Mesodermal cell (in vitro differentiated cells): Measurements from ENCODE around the gene PTGDR2.

Experiments
- H3K27ac ChIP-seq: 2 replicates; pipeline ENCODE4 v1.7.0; 2013; ENCODE audit warnings: mild to moderate bottlenecking, low read depth, low read length, moderate library complexity; ENCODE audit not compliant: severe bottlenecking
- H3K36me3 ChIP-seq: 2 replicates; pipeline ENCODE4 v1.7.1; 2013; ENCODE audit warnings: mild to moderate bottlenecking, low read length, moderate library complexity; ENCODE audit not compliant: control insufficient read depth, insufficient read depth
- H3K4me1 ChIP-seq: one replicate; pipeline ENCODE4 v1.7.1; 2013; ENCODE audit warnings: mild to moderate bottlenecking, low read length; ENCODE audit not compliant: insufficient read depth, control insufficient read depth, poor library complexity, severe bottlenecking
- H3K4me3 ChIP-seq: 2 replicates; pipeline ENCODE4 v1.7.0; 2013; ENCODE audit warnings: low read length, control low read depth, mild to moderate bottlenecking; ENCODE audit not compliant: insufficient read depth, poor library complexity, severe bottlenecking; ENCODE audit errors: extremely low read depth
- H3K9me3 ChIP-seq: 2 replicates; pipeline ENCODE4 v1.7.1; 2013; ENCODE audit warnings: mild to moderate bottlenecking, low read length, moderate library complexity; ENCODE audit not compliant: control insufficient read depth
- WGBS, 2 experiments: methylation state at CpG; one replicate each; pipeline ENCODE4 v1.1.5; 2013; ENCODE audit warnings: missing lambda C conversion rate in 2 of 2; ENCODE audit not compliant: insufficient coverage in 2 of 2; 5-methylcytosine and 5-hydroxymethylcytosine counted together

Gene PTGDR2

GRCh38 chr11:60864856-60865513 lies 9.2 kb upstream of the PTGDR2 start:
- Histone ChIP-seq H3K9me3 (no peaks in the 10 kb centered on the region), H3K4me3 (no peak overlapping the region), H3K36me3 (no peaks in the 10 kb centered on the region), H3K4me1 (no peaks in the 10 kb centered on the region), H3K27ac (no peak overlapping the region)
- WGBS, 2 experiments = 90 to 93% methylated on average over 7 of the region's 7 CpGs

GRCh38 chr11:60863550-60864521 lies 8.1 kb upstream of the PTGDR2 start:
- no peak overlapping the region for H3K4me3 ChIP-seq
- H3K9me3 ChIP-seq = no peaks in the 10 kb centered on the region
- WGBS, 2 experiments = 88 to 94% methylated on average over 13 to 14 of the region's 16 CpGs
- H3K27ac ChIP-seq = peak overlapping the region; percentile 41
- H3K36me3 ChIP-seq = no peaks in the 10 kb centered on the region
- H3K4me1 ChIP-seq = peaks cover 1% of the 10 kb centered on the region

DNA sequence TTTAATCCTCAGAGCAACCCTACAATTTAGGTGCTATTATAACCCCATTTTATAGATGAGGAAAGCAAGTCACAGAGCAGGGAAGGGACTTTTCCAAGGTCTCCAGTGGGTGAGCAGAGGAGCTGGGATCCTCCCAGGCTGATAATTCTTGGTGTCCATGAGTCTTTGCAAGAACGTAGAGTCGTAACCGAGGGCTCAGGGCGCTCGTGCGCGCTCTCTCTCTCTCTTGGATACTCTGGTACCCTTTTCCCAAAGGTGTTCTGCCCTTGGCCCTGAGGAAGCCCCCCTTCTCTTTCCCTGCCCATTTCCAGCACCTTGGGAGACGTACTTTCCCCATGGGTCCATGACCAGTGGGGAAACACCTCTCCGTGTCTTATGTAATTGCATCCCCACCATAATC lies 6.4 kb upstream of the PTGDR2 start:
- H3K27ac ChIP-seq = no peak overlapping the region
- no peak overlapping the region for H3K4me3 ChIP-seq
- peaks cover 5% of the 10 kb centered on the region for H3K4me1 ChIP-seq
- no peaks in the 10 kb centered on the region for H3K36me3 ChIP-seq
- WGBS, 2 experiments = 95 to 96% methylated on average over 7 to 9 of the region's 9 CpGs
- H3K9me3 ChIP-seq = no peaks in the 10 kb centered on the region

GRCh38 chr11:60860943-60861342 lies 5.2 kb upstream of the PTGDR2 start:
- no peaks in the 10 kb centered on the region for H3K36me3 ChIP-seq
- H3K9me3 ChIP-seq = no peaks in the 10 kb centered on the region
- 82 to 87% methylated on average over 6 to 7 of the region's 7 CpGs for WGBS, 2 experiments
- peaks cover 5% of the 10 kb centered on the region for H3K4me1 ChIP-seq
- H3K27ac ChIP-seq = no peak overlapping the region
- H3K4me3 ChIP-seq = no peak overlapping the region

- no peaks in the 10 kb centered on the region for H3K36me3 ChIP-seq
- 92 to 94% methylated on average over 14 of the region's 15 CpGs for WGBS, 2 experiments
- peaks cover 10% of the 10 kb centered on the region for H3K4me1 ChIP-seq
- no peak overlapping the region for H3K27ac ChIP-seq
- H3K9me3 ChIP-seq = no peaks in the 10 kb centered on the region
- no peak overlapping the region for H3K4me3 ChIP-seq
Measured at GRCh38 chr11:60859616-60860250, 4.0 kb upstream of the PTGDR2 start.

DNA sequence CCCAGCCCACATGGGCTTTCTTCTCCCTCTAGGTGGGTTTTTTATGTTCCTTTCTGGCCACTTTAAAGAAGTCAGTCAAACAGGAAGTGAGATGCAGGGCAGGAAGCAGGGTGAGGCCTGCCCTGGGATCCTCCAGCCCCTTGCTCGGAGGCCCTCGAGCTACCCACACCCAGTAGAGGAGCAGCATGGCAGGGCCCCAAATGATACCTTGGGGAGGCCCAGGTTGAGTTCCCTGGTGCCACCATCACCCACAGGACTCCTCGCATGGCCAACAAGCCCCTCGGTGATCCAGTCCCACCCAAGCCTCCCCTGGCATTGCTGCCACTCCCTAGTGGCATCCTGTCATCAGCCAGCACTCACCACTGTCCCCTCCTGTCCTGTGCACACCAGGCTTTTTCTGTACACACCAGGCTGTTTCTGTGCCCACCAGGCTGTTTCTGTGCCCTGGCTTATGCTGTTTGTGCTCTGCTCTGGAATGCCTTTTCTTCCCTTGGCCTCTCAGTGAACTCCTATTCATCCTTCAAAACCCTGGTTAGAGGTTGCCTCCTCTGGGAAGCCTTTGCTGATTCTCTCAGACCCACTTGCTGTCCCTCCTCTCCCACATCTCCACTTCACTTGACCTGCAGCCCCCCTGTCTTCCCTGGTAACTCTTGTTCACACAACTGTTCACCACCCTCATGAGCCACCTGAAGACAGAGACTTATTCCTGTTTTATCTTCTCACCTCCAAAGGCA lies 3.1 kb upstream of the PTGDR2 start:
- H3K4me3 ChIP-seq = no peak overlapping the region
- no peaks in the 10 kb centered on the region for H3K36me3 ChIP-seq
- peaks cover 10% of the 10 kb centered on the region for H3K4me1 ChIP-seq
- H3K9me3 ChIP-seq = no peaks in the 10 kb centered on the region
- H3K27ac ChIP-seq = no peak overlapping the region
- WGBS, 2 experiments = 83 to 97% methylated on average over 2 to 4 of the region's 4 CpGs

DNA sequence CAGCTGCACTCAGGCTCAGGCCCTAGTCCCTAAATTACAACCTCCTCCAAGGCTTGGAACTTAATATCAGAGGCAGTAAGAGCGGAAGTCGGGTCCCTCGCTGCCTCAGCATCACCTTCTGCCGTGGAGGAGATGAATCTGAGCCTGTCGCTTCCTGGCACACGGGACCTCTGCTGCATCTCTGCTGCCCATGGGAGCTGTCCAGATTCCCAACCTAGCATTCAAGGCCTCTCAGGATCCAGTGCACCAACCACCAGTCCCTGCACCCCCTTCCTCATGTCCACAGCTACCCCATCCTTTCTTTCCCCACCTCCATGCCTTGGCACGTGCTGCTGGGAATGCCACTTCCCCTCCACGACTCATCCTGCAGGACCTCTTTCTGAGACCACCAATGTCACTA lies 2.5 kb upstream of the PTGDR2 start:
- Histone ChIP-seq H3K4me3 (no peak overlapping the region), H3K4me1 (peaks cover 10% of the 10 kb centered on the region), H3K27ac (peak overlapping the region; percentile 49), H3K9me3 (no peaks in the 10 kb centered on the region), H3K36me3 (no peaks in the 10 kb centered on the region)
- 90 to 95% methylated on average over 6 to 8 of the region's 8 CpGs for WGBS, 2 experiments

DNA sequence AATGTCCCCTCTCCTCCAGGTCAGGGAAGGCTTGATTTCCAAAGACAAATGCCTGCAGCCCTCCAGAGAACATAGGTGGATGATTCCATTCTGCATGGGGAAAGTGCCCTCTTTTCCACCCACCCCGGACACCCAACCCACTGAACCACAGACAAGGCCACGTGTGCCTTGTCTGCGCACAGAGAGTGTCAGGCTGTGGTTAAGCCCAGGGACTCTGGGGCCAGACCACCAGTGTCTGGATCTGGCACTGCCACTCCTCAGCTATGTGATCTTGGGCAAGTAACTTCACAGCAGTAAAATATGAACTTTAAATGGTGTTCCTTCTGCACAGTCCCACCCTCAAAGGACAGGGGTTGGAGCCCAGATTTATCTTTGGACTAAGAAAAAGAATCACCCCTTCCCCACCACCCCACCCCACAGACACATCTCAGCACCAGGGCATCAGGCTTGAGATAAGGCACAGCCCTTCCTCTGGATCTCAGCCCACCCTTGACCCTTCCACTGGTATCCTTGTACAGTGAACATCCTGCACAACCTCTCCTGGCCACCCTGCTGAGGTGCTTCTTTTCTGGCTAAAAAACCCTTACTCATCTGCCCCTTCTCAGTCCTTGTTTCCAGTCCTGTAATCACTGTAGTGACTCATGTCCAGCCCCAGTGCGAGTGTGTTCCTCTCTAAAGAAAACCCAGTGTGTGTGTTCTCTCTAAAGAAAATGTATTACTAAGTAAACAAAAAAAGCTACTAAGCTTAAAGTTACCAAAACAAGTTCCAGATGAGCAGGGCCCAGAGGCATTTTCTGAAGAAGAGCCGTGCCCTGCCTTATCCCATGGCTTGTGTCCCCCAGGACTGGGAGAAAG lies 1.9 kb upstream of the PTGDR2 start:
- Histone ChIP-seq H3K4me3 (no peak overlapping the region), H3K36me3 (no peaks in the 10 kb centered on the region), H3K4me1 (peaks cover 10% of the 10 kb centered on the region), H3K27ac (peak overlapping the region; percentile 49), H3K9me3 (no peaks in the 10 kb centered on the region)
- 96% methylated on average over 4 of the region's 5 CpGs for WGBS, 2 experiments

DNA sequence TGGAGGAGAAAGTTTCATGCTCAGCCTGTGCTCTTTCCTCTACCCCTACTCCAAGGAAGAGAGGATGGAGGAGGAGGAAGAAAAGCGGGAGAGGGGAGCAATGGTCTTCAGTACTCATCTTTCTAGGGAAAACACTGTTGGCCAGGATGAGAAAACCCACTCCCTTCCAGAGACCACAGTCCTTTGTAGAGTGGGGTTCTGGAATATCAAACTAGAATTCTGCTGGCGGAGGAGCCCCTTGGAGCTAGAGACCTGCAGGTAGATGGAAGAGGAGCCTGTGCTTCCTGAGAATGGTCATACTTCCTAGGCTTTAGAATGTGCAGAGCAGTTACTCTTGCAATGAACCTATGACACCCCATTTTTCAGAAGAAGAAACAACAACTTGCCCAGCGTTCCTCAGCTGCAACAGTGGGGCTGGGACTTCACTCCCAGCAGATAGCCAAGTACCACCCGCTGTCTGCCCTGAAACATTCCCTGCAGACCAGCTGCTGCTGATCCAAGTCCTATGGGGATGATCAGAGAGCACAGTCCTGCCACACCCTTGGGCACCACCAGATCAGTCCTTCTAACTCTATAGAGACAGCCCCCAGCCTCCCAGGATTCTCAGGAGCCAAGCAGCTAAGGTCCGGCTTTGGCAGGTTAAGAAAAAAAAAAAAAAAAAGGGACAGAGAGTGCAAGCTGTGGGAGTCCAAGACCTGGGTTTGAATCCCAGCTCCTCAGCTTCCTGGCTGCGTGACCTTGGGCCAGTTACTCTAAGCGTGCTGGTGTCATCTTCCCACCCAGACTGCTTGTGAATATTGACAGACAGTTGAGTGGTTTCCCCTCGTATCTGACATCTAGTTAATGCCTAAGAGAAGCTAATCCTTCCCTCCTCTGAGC lies 664 bp downstream of the PTGDR2 start:
- H3K27ac ChIP-seq = no peak overlapping the region
- no peak overlapping the region for H3K4me3 ChIP-seq
- peaks cover 22% of the 10 kb centered on the region for H3K36me3 ChIP-seq
- WGBS, 2 experiments = 85 to 93% methylated on average over 2 to 4 of the region's 8 CpGs
- peaks cover 10% of the 10 kb centered on the region for H3K4me1 ChIP-seq
- no peaks in the 10 kb centered on the region for H3K9me3 ChIP-seq
